Peyer's patch (tissue), 4 donors: ENCODE data around the gene POLR3H. TPM values are rescaled to one million over a fixed set of nuclear protein-coding genes. Genes with fewer than 3 reads are reported as not detected.

Experiments
- DNase-seq, 3 donors: peaks; one replicate each; pipeline ENCODE4 v3.0.0-alpha.2; 2017 to 2019
- H3K27ac ChIP-seq, 4 donors: fragments of 200-600 bp; sonication (generic); one replicate each; pipeline ENCODE4 v1.5.1; 2016 to 2019
- H3K27me3 ChIP-seq, 2 donors: fragments of 200-600 bp; sonication (generic); one replicate each; pipeline ENCODE4 v1.5.1; 2019
- H3K36me3 ChIP-seq, 3 donors: fragments of 200-600 bp; sonication (generic); one replicate each; pipeline ENCODE4 v1.5.1; 2016 to 2019
- H3K4me1 ChIP-seq, 4 donors: fragments of 200-600 bp; sonication (generic); one replicate each; pipeline ENCODE4 v1.5.1; 2016 to 2019
- H3K4me3 ChIP-seq, 4 donors: fragments of 200-600 bp; sonication (generic); 1 replicate in 3 of 4; 2 replicates in 1 of 4; pipeline ENCODE4 v1.5.1; 2016 to 2019; ENCODE audit warnings: mild to moderate bottlenecking in 1 of 4
- H3K9me3 ChIP-seq, 4 donors: fragments of 200-600 bp; sonication (generic); one replicate each; pipeline ENCODE4 v1.5.1; 2016 to 2019; ENCODE audit warnings: mild to moderate bottlenecking in 1 of 4
- POLR2A ChIP-seq, 2 donors: fragments of 450-650 bp; IDR thresholded peaks; one replicate each; pipeline ENCODE4 v1.5.1; 2017; ENCODE audit warnings: antibody characterized with exemption in 2 of 2, mild to moderate bottlenecking in 2 of 2, moderate library complexity in 2 of 2
- total RNA-seq, 4 donors: library from RNA; depleted of rRNA; stranded (reverse); fragments of >200 nt; gene quantifications; one replicate each; pipeline ENCODE4 v1.1.0, GENCODE V29; 2016
- TF ChIP-seq, protein P1 (sequence below), 6 experiments: fragments of 450-650 bp in 4 of 6; fragments of 200-600 bp in 2 of 6; sonication (generic) in 1 of 6; IDR thresholded peaks; one replicate each; pipeline ENCODE4 v1.5.1; 2017 to 2019; ENCODE audit warnings: antibody characterized with exemption in 6 of 6, mild to moderate bottlenecking in 3 of 6, moderate library complexity in 1 of 6

The POLR3H gene
- total RNA-seq, 4 donors from 2014 or later: 9.5 to 14.9 (median 13.0) TPM

DNA sequence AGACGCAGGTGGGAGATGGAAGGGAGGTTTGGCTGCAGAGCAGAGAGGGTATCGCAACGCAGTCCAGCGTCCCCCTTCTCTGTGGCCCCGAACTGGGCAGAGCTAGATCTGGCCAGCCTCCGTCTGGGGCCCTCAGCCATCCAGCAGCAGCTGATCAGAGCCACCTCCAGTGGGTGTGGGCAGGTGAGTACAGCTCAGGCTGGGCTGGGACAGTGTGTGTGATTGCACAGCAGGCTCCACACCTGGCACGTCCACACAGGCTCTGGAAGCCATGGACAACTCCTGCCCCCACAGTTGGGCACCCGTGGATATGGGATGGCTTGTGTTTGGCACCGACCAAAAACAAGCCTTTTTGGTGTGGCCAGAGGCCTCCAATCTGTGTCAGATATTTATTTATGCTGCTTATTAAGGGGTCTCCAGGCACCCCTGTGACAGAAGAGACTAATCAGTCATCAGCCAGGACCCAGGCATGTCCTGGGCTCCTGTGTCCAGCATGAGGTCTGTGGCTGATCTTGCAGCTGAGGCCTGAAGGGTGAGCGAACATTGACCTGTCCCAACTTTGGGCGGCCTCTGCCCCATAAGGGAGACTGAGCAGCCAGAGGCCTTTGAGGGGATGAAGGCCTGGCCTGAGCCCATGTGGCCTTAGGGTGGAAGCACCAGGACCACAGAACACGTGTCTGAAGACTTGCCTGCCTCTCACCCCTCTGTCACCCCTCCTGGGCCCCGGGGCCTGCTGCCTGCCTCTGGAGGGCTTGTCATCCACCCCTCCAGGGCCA lies 18.6 kb downstream of the POLR3H start:
- Histone ChIP-seq H3K36me3 (peaks cover 0 to 96% (median 0%) of the 10 kb centered on the region in 3 donors), H3K4me3 (no peak overlapping the region), H3K4me1 (peaks cover 0 to 24% (median 8%) of the 10 kb centered on the region in 4 donors), H3K9me3 (no peaks in the 10 kb centered on the region), H3K27ac (peak overlapping the region; percentile 62 to 86 (median 70)), H3K27me3 (no peaks in the 10 kb centered on the region)
- DNase-seq: no peak
- TF ChIP-seq, protein P1, sequence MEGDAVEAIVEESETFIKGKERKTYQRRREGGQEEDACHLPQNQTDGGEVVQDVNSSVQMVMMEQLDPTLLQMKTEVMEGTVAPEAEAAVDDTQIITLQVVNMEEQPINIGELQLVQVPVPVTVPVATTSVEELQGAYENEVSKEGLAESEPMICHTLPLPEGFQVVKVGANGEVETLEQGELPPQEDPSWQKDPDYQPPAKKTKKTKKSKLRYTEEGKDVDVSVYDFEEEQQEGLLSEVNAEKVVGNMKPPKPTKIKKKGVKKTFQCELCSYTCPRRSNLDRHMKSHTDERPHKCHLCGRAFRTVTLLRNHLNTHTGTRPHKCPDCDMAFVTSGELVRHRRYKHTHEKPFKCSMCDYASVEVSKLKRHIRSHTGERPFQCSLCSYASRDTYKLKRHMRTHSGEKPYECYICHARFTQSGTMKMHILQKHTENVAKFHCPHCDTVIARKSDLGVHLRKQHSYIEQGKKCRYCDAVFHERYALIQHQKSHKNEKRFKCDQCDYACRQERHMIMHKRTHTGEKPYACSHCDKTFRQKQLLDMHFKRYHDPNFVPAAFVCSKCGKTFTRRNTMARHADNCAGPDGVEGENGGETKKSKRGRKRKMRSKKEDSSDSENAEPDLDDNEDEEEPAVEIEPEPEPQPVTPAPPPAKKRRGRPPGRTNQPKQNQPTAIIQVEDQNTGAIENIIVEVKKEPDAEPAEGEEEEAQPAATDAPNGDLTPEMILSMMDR (IDR thresholded peaks at IDR 0.05): no peak
- no peak for TF ChIP-seq POLR2A (IDR thresholded peaks at IDR 0.05)

DNA sequence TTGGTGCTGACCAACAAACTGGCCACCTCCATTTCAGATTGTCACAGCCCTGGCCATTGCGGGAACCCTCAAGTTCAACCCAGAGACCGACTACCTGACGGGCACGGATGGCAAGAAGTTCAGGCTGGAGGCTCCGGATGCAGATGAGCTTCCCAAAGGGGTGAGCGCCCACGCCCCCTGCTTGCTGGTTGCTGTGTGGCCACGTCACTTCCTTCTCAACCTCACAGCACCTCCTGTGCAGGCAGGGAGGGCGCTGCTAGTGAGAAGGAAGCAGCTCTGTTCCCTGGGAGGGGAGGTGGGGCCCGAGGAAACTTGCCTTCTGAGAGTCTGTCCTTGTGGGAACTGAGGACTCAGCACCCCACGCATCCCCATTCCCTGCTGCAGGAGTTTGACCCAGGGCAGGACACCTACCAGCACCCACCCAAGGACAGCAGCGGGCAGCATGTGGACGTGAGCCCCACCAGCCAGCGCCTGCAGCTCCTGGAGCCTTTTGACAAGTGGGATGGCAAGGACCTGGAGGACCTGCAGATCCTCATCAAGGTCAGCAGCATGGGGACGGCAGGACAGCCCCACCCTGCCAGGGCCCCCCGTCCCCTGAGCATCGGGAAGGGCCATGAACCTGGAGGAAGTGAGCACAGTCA lies 19.3 kb downstream of the POLR3H start:
- Histone ChIP-seq H3K27me3 (no peaks in the 10 kb centered on the region), H3K36me3 (peaks cover 0 to 97% (median 0%) of the 10 kb centered on the region in 3 donors), H3K9me3 (no peaks in the 10 kb centered on the region), H3K4me1 (peaks cover 0 to 24% (median 8%) of the 10 kb centered on the region in 4 donors), H3K27ac (peak overlapping the region; percentile 62 to 86 (median 70)), H3K4me3 (no peak overlapping the region)
- TF ChIP-seq, protein P1 (IDR thresholded peaks at IDR 0.05): no peak
- TF ChIP-seq POLR2A (IDR thresholded peaks at IDR 0.05): no peak
- peak in 2 of 3 donors; percentile 63 to 73 for DNase-seq

DNA sequence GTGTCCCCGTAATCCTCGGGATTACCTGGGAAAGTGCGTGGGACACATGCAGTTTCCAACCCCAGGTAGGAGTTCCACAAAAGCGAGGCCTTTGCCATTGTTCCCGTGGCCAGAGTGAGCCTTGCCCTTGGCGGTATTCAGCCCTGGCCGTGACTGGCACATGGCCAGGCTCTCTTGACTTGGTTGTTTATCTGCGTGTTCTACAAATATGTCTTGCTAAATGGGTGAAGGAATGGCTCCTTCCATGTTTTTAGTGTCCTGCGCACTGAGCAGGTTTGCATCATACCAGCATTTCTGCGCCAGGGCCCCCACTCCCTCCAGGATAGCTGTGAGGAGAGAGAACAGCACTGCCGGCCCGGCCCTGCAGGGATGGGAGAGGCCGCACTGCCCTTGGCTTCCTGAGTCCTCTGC lies 20.0 kb downstream of the POLR3H start:
- Histone ChIP-seq H3K27ac (peak overlapping the region; percentile 62 to 86 (median 70)), H3K4me3 (no peak overlapping the region), H3K9me3 (no peaks in the 10 kb centered on the region), H3K27me3 (no peaks in the 10 kb centered on the region), H3K4me1 (peaks cover 0 to 24% (median 8%) of the 10 kb centered on the region in 4 donors), H3K36me3 (peaks cover 0 to 97% (median 0%) of the 10 kb centered on the region in 3 donors)
- DNase-seq: peak in 2 of 3 donors; percentile 35 to 72
- TF ChIP-seq POLR2A (IDR thresholded peaks at IDR 0.05): no peak
- TF ChIP-seq, protein P1 (IDR thresholded peaks at IDR 0.05): peak in 1 of 6 experiments; percentile 9

DNA sequence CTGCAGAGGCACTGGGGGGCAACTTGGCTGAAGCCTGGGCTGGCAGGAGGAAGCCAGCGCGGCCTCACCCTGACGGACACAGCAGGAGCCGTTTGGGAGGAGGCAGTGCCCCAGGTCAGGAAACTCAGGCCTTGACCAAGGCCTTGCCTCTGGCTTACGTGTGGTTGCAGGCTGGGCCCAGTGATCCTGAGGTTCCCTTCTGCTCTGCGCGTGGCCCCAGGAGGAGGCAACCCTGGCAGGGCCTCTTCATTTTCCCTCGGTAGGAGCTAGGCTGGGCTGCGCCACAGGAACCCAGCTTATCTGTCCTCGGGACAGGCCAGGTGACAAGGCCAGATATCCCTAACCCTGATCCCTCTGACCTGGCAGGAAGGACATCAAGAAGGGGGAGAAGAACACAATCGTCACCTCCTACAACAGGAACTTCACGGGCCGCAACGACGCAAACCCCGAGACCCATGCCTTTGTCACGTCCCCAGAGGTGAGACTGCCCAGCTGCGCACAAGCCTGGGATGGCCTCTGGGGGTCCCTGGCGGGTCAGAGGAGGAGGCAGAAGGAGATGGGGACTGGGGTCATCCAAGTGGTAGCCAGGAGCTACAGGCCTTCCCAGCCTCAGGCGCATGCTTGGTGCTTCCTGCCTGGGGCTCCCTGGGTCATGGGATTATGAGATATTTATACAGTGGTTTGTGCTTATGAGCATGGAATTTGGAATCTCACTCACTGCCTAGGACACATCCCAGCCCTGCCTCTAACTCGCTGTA lies 20.6 kb downstream of the POLR3H start:
- H3K27ac ChIP-seq: peak overlapping the region; percentile 62 to 86 (median 70)
- H3K36me3 ChIP-seq: peaks cover 0 to 97% (median 0%) of the 10 kb centered on the region in 3 donors

DNA sequence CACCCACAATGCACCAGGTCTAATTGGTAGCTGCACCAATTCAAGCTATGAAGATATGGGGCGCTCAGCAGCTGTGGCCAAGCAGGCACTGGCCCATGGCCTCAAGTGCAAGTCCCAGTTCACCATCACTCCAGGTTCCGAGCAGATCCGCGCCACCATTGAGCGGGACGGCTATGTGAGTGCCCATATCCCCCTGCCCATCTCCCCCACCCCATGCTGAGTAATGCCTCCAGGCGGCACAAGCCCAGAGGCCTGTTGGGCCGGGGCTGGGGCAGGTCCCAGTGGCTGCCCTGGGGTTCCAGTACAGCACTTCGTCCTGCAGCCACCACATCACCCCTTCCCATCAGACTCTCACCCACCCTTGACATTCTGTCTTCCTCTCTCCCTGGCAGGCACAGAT lies 21.5 kb downstream of the POLR3H start:
- H3K4me3 ChIP-seq: no peak overlapping the region
- H3K36me3 ChIP-seq: peaks cover 0 to 97% (median 0%) of the 10 kb centered on the region in 3 donors
- no peak for TF ChIP-seq POLR2A (IDR thresholded peaks at IDR 0.05)
- TF ChIP-seq, protein P1 (IDR thresholded peaks at IDR 0.05): no peak
- H3K27me3 ChIP-seq: no peaks in the 10 kb centered on the region
- H3K4me1 ChIP-seq: peaks cover 0 to 24% (median 8%) of the 10 kb centered on the region in 4 donors
- no peak for DNase-seq
- H3K27ac ChIP-seq: peak overlapping the region in 3 of 4 donors; percentile 65 to 86 (median 74)
- no peaks in the 10 kb centered on the region for H3K9me3 ChIP-seq

More for the DNA sequence above, 20.6 kb downstream of the POLR3H start:
- TF ChIP-seq, protein P1 (IDR thresholded peaks at IDR 0.05): no peak
- no peak for TF ChIP-seq POLR2A (IDR thresholded peaks at IDR 0.05)
- H3K27me3 ChIP-seq: no peaks in the 10 kb centered on the region
- peaks cover 0 to 24% (median 8%) of the 10 kb centered on the region in 4 donors for H3K4me1 ChIP-seq
- no peak overlapping the region for H3K4me3 ChIP-seq
- peak in 1 of 3 donors; percentile 52 for DNase-seq
- no peaks in the 10 kb centered on the region for H3K9me3 ChIP-seq
